ENCODE data around the gene FAAH2.

GRCh38 chrX:57286507-57287251 lies at the start of gene FAAH2:
- no peak for TF ChIP-seq POLR2A (IDR thresholded peaks at IDR 0.05; ENCODE audit: low read depth)
- TF ChIP-seq CTCF (IDR thresholded peaks at IDR 0.05), result peak in 1 of 3 experiments; percentile 3
- no peak for TF ChIP-seq POLR2AphosphoS5 (IDR thresholded peaks at IDR 0.05)
